Measurements from ENCODE around the gene SUPV3L1.

The SUPV3L1 gene

GRCh38 chr10:69220507-69220906 is 40.5 kb downstream of the SUPV3L1 start:
- H3K4me3 ChIP-seq (ENCODE audit: low read length): peak overlapping the region; percentile 84
- no peak for TF ChIP-seq CTCF (conservative IDR thresholded peaks at IDR 0.05; ENCODE audit: low read depth, low read length)
- no peak for DNase-seq (ENCODE audit: low read depth)

GRCh38 chr10:69222157-69223027 is 42.4 kb downstream of the SUPV3L1 start:
- H3K4me3 ChIP-seq (ENCODE audit: low read length): peak overlapping the region; percentile 84
- peak; percentile 76 for TF ChIP-seq CTCF (conservative IDR thresholded peaks at IDR 0.05; ENCODE audit: low read depth, low read length)
- DNase-seq (ENCODE audit: low read depth): no peak

GRCh38 chr10:69223028-69223342 is 43.0 kb downstream of the SUPV3L1 start:
- no peak for TF ChIP-seq CTCF (conservative IDR thresholded peaks at IDR 0.05; ENCODE audit: low read depth, low read length)
- peak overlapping the region; percentile 84 for H3K4me3 ChIP-seq (ENCODE audit: low read length)
- no peak for DNase-seq (ENCODE audit: low read depth)

GRCh38 chr10:69224862-69225657 is 45.0 kb downstream of the SUPV3L1 start:
- DNase-seq (ENCODE audit: low read depth): no peak
- no peak for TF ChIP-seq CTCF (conservative IDR thresholded peaks at IDR 0.05; ENCODE audit: low read depth, low read length)
- no peak overlapping the region for H3K4me3 ChIP-seq (ENCODE audit: low read length)

GRCh38 chr10:69225681-69226080 is 45.6 kb downstream of the SUPV3L1 start:
- H3K4me3 ChIP-seq (ENCODE audit: low read length): no peak overlapping the region
- no peak for DNase-seq (ENCODE audit: low read depth)
- no peak for TF ChIP-seq CTCF (conservative IDR thresholded peaks at IDR 0.05; ENCODE audit: low read depth, low read length)

GRCh38 chr10:69226919-69227450 is 47.0 kb downstream of the SUPV3L1 start:
- no peak for DNase-seq (ENCODE audit: low read depth)
- H3K4me3 ChIP-seq (ENCODE audit: low read length): no peak overlapping the region
- no peak for TF ChIP-seq CTCF (conservative IDR thresholded peaks at IDR 0.05; ENCODE audit: low read depth, low read length)

Data from retinal pigment epithelial cell (primary cell).